ELR (cell line): ENCODE results near the gene EIF1B.

Experiments
- DNase-seq: peaks from one replicate; pipeline ENCODE4 v3.0.0-alpha.2; 2015; ENCODE audit warnings: low read depth

EIF1B gene

DNA sequence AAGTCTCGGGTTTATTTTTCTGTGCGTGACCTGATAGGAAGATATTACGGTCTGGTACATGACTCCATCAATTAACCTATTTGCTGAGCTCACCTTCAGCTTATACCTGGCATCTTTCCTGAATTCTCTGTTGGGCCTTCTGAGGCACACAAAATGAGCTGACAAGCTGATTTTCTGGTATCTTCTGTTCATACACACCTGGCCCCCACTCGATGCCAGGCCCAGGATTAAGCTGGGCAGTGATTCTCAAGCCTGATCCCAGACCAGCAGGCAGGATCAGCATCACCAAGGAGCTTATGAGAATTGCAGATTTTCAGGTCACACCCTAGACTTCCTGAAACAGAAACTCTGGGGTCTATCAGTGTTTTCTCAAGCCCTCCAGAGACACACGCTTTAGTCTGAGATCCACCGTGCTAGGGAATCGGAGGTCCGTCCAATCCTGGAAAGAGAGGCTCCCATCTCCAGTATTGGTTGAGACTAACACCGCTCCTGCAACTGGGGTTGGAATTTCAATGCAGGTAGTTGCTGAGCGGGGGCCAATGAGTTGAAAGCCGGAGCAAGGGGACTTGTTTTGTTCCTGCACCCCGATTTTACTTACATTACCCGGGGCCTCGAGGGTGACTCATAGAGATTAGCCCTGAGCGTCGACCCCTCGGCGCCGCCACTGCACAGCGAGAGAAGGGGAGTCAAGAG lies 636 bp upstream of the EIF1B start:
- no peak for DNase-seq

DNA sequence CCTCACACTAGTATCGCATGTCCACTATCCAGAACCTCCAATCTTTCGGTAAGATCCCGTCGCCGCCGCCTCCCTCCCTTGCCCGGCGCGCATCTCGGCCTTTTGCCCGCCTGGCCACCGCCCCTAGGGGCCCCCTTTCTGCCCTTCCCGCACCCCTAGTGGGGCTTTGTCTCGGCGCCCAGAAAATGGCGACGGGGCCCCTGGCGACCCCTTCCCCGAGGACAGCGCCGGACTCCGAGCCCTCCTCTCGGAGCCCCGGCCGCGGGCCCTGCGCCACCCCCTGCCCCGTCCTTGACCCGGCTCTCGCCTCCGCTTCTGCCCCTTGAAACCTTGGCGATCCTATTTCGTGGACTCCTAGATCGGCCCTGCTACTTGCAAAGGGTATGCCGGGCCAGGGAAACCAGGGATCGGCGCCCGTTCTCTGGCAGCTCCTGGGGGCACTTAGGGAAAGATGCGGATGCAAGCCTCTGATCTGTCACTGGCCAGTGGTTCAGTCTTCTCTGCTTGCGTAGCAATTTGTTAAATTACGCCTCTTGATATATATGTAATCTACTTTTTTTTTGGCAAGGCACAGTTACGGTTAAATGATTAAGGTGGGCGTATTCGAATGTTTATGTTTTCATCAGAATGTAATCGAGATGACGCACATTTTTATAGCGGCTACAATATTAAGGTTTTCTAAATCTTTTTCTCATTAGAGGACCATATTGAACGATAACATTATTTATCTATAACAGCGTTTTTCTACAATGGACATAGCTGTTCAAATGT lies 603 bp downstream of the EIF1B start:
- DNase-seq = peak; percentile 47

DNA sequence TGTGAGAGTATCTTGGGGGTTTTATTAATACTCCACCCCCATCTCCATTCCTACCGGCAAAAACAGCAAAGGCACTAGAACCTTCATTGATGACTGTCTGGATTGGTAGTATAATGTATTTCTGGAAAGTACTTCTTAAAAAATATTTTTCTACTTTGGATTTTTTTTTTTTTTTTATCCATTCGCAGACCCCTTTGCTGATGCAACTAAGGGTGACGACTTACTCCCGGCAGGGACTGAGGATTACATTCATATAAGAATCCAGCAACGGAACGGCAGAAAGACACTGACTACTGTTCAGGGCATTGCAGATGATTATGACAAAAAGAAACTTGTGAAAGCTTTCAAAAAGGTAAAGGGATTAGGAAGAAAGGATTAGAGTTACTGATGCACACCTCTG lies 1.2 kb downstream of the EIF1B start:
- peak; percentile 30 for DNase-seq

DNA sequence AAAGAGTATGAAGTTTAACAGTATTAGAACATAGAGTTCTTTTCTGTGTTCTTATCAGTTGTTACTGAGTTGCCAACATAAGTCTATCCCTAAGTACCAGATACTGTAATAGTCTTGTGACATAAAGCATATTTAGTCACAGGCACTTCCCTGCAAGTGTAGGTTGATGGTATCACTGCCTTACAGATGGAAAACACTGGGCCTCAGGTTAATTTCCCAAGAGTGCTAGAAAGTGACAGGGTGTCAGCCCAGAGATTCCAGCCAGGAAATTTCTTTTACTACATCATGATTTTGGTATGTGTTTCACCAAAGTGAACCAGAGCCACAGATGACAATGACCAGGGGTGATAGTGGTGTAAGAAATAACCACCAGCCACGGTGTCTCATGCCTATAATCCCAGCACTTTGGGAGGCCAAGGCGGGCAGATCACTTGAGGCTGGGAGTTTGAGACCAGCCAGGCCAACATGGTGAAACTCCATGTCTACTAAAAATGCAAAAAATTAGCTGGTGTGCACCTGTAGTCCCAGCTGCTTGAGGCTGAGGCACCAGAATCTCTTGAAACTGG lies 3.2 kb downstream of the EIF1B start:
- peak; percentile 12 for DNase-seq

DNA sequence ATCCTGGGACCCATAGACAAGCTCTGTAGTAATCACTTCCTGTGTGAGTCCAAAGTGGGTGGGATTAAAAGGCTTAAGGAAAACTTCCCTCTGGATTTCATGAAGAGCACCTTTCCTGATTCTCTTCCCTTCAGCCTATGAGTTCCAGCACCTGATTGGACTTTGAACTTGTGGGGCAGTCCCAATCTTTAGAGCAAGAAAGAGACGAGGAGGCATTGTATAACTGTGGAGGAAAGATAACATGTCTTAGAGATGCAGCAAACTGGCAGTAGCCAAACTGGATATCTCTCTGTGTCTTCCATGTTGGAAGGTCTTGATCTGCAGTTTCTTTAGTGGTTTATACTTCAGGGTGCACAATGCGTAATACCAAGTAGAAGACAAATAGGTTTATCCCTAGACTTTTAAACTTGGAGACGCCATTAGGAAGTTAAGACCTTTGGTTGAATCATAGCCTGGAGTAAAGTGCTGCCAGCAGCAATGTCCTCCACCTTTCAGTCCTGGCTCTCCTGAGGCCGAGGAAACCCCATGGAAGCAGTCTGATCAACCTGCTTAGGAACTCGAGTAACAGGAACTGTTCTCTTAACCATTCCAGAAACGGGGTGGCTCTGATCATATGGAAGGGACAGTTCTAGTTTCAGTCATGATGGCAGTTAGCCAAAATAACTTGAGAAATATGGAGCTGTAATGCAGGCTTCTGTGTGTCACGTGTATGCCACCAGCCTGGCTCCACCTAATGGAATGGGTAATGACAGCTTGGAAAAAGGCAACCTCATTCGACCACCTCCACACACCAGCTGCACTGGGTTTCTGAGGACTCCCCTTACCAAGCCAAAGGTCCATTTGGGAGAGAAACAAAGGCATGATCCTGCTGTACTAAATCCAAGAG lies 4.7 kb downstream of the EIF1B start:
- peak; percentile 15 for DNase-seq

DNA sequence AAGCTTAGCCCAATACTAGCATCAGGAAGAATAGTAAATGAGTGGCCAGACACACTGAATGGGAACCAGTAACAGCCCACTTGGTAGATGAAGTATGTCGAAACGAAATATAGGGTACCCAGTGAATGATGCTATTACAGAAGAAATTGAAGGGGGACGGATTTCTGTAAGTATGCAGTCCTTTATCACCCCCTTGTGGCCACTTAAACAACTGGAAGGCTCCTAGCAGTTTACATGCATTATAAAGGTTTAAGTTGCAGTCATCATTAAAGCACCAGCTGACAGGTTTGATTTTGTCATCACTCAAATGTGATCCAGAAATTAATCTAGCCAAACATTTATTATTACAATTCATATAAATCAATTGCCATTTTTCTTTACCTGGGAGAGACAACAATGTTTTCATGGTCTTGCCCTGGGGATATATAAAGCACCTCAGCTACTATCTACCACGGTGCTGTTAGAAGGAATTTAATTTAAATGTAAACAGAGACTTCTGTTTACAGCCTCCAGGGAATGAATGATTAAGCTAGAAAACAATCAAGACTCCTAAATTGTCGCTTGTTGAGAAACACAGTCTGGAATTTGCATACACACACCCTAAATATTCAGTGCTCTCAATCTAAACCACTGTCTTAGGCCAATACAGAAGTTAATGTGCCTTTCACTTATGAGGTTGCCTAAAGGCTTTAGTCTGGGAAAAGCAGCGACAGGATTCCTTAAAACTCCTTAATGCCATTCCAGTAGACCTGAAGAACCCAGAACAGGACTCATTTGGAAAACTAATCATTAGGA lies 7.8 kb downstream of the EIF1B start:
- DNase-seq = peak; percentile 75

DNA sequence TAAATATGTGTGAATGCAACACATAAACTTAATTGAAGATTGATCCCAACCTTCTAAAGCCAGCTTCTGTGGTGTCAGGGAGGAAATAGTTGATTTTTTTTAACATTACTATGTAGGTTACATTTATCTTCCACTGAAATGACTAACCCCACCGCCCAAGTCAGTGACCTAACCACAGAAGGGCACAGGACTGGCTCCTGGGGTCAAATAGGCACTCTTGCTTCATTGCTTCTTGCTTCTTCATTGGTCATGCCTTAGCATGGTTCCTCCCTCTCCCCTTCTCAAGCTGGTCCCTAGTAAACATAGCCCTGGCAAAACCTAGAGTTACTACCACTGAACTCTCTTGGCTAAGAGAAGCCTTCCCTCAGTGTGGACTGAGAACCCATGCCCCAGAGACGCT lies 12.3 kb downstream of the EIF1B start:
- no peak for DNase-seq

DNA sequence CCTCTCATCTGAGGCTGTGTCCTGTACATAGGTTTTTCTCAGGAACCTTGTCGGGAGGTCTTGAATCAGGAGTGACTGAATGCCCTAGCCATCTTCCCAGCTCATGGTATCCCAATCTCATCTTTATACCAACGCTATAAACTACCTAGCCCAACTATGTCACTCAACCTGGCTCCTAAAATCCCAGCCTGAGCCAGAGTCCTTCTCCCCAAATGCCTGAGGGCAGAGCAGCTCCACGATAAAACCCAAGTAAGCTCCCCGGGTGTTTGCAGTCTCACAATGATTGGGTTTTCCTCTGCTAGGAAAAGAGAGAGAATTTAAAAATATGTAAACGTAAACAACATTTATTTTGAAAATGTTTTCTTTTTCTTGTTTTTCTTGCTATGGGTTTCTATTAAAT lies 14.4 kb downstream of the EIF1B start:
- no peak for DNase-seq

DNA sequence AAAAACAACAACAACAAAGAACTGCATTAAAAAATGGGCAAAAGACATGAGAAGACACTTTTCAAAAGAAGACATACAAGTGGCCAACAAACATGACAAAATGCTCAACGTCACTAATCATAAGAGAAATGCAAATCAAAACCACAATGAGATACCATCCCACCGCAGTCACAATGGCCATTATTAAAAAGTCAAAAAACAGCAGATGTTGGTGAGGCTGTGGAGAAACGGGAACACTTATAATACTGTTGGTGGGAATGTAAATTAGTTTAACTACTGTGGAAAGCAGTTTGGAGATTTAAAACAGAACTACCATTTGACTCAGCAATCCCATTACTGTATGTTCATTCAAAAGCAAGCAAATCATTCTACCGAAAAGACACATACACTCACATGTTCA lies 15.1 kb downstream of the EIF1B start:
- DNase-seq = no peak

DNA sequence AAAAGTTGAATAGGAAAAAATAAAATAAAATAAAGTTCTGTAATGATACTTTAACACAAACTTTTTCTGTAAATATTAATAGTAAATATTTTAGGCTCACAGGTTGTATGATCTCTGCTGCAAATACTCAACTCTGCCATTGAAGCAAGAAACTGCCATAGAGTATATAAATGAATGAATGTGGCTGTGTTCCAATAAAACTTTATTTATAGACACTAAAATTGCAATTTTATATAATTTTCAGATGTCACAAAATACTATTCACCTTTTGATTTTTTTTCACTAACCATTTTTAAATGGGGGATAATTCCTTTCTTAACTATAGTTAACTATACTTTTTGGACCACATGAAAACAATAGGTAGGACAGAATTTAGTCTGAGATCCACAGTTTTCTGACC lies 16.0 kb downstream of the EIF1B start:
- no peak for DNase-seq

DNA sequence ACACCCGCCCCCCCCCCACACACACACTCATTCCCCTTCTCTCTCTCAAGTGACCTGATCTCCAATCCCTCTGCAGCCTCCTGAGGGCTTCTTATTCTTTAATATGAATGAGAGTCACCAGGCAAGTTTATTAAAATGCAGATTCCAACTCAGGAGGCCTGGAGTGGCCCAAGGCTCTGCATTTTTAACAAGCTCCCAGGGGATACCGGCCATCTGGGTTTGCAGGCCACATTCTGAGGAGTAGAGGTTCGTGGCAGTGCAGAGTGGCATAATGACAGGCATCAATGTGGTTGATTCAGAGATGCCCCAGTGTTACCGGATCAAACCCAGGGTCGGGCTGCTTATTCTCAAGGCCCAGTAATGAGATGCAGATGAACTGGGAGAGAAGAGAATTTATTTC lies 18.9 kb downstream of the EIF1B start:
- no peak for DNase-seq

DNA sequence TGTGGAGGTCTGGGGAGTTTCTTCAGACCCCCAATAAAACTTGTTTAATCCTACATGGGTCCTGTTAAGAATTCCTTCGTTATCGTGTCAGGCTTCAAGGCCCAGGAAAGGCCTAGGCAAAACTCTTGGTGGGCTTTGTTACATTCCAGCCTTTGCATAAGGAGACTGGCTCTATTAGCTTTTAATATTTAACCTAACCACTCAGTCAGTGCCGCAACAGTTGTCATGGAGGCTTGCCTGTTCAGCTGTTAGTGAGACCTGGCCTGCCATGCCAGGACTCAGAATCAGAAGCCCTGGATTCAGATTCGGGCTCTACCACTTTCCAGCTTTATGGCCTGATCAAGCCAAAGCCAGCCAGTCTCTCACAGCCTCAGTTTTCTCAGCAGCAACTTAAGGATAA lies 19.6 kb downstream of the EIF1B start:
- DNase-seq = no peak

DNA sequence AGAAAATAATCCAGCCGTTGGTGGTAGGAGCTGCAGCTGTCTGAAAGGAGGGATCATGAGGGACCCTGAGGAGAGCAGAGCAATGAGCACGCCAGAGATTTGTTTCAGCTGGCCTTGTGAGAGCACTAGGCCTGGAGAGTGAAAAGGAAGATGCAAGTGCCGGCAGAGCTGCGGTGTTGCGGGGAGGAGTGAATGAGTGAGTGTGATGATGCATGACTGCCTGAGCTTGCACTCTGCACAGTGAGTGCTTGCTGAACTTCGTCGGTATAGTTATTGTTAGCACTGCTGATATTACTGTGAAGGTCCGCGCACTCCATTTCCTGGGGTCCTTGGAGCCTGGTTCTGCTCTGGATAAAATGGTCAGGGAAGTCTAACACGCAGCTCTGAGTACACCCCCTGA lies 23.2 kb downstream of the EIF1B start:
- DNase-seq = no peak

DNA sequence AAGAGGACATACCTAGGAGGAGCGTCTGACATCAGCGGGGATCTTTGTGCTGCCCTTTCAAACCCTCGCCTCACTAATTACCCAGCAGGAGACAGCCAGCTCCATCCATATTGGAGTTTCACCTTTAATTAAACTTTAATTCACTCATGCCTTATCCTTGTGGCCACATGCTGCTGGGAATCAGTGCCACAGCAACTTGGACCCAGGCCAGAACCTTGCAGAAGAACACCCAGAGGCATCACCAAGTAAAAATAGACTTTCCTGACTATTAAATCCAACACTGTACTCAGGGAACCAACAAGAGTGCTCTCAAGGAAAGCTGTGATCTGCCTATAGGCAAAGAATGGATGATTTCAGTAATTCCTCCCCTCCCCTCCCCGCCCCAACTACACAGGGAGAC lies 23.9 kb downstream of the EIF1B start:
- DNase-seq = no peak

DNA sequence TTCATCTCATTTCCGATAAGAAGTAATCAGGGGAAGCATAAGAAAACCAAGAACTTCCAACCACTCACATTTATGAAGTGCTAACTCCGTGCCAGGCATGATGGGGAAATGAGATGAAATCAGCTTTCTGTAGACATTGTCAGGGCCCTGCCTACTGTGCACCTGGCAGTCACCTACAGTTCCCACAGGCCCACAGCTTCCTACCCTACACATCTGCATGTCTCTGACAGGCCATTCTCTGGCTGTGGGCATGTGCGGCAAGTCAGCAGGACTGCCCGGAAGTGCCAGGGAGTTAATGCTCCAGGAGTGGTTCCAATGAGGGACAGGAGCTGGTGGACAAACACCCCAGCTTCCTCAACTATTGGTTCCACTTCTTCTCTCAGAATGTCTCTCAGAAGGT lies 24.3 kb downstream of the EIF1B start:
- no peak for DNase-seq

DNA sequence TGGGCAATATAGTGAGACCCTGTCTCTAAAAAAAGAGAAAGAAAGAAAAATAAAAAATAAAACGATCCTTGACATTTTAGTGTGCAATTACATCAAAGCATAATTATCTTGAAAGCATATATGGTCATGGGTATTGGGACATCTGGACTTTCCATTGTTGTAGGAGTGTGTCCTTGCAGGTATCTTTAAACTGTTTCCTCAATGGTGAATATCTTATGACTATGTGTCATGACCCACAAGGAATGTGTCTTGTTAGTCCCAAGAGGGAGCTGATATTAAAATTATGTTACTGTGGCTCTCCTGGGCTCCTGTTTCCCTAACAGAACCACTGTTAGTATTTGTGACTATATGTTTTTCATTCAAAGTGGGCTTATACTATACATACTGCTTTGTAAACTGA lies 26.6 kb downstream of the EIF1B start:
- no peak for DNase-seq

DNA sequence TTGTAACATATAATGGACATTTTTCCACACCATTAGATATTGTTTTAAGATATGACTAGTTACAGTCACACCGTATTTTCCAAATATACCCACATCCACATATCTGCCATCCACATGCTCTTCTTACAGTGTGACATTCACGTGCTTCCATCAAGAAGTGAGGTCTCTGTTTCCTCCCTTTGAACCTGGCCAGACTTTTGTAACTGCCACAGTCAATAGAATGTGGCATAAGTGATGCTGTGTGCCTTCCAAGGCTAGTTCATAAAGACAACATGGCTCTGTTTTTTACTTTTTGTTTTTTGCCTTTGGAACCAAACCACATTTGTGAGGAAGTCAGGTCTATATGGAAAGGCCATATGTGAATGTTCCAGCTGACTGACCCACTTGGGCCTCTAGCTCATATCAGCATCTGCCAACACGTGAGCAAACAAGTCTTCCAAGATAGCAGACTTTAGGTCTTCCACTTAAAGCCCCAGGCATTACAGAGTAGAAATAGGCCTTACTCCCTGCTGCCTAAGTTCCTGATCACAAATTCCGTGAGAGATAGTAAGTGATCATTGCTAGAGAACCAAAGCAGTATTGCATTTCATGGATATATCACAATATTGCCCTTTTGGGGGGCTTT lies 27.1 kb downstream of the EIF1B start:
- DNase-seq = no peak

DNA sequence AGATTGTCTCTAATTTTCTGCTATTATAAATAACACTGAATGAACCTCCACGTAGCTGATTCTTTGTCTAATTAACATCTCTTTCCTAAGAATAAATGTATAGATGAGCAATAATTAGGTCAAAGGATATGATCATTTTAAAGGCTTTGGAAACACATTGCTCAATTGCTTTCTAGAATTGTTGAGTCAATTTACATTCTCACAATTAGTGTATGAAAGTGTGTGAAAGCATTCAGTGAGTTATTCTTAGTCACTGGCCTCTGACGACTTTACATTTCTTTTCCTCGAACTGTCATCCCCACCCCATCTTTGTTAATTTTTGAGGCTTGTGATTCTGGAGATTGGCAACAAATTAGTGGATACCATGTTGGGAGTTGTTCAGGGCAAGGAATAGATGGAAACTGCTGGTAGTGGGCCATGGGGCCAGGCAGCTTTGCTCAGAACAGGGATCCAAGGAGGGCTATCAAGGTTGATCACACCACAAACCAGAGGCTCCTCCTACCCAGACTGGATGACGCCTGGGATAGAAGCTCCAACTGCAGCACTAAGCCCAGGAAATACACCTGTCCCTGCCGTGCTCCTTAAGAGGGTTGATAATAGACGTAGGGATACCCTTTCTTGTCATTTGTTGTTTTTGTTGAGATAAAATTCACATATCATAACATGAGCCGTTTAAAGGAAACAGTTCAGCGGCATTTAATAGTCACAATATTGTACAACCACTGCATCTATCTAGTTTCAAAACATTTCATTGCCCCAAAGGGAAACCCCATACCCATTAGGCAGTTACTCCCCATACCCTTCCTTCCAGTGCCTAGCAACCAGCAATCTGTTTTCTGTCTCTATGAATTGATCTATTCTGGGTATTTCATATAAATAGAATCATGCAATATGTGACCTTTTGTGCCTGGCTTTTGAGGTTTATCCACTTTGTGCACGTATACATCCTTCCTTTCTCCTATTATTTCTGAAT lies 27.9 kb downstream of the EIF1B start:
- DNase-seq = no peak

DNA sequence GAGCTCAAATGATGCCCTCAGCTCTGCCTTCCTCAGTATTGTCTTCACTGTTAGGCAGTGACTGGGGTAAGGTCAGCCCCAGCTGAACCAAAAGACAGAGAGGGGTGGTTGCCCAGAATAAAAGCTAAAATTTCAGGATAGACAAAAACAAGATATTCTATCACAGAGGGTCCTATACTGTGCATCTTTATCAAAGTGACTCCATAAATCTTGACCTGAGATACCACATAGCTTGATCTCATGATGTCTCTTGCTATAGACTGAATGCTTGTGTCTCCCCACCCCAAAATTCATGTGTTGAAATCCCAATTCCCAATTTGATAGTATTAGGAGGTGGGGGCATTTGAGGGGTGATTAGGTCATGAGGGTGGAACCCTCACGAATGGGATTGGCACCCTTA lies 30.4 kb downstream of the EIF1B start:
- no peak for DNase-seq

DNA sequence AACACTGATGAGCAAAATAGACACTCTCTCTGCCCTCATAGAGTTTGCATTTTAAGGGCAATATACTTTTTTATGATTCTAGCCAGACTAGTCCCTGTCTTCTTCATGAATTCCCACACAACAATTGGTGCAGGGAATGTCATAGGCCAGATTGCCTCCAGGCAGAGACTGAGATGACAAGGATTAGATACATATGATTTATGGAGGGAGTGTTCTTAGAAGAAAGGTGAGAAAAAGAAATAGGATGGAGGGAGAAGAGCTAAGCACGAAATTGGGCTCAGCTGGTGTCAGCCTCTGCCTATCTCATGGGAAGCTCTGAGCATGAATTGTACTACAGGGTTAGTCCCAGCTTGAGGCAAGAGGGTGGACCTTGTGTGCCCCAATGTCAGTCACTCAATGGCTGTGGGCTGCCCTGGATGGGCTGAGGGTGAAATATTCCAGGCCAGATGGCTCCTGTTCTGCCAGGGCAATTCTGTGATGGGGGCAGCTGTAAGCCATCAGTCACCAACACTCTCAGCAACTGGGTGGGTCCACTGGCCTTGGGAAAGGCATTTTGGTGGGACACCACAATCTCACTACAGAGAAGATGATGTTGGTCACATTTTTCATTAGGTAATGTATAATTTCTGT lies 31.1 kb downstream of the EIF1B start:
- DNase-seq = no peak
